HG03469 (cell line): ENCODE results near the gene MORF4L1.

Source experiments
- ATAC-seq: cut with Tn5 transposase; IDR thresholded peaks from one replicate; pipeline ENCODE4 v1.9.1; 2021; ENCODE audit warnings: mild to moderate bottlenecking, moderate library complexity, moderate number of reproducible peaks; ENCODE audit not compliant: unreplicated experiment

MORF4L1 gene

DNA sequence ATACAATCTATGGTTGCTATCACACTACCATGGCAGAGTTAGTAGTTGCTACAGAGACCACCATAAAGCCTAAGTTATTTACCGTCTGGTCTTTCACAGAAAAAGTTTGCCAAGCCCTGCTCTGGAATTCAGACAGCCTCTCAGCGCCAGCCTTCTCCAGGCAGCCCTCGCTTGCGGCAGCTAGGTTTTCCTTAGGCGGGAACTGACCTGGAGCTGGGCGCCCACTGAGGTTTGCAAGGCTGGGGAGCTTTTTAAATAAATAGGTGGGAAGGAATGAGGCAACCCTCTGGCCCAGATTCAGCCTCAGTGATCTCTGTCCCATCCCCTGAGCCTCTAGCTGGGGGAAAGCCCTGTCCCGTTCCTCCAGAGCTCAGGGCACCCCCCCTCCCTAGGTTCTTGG is 71.0 kb downstream of the MORF4L1 start:
- no peak for ATAC-seq

DNA sequence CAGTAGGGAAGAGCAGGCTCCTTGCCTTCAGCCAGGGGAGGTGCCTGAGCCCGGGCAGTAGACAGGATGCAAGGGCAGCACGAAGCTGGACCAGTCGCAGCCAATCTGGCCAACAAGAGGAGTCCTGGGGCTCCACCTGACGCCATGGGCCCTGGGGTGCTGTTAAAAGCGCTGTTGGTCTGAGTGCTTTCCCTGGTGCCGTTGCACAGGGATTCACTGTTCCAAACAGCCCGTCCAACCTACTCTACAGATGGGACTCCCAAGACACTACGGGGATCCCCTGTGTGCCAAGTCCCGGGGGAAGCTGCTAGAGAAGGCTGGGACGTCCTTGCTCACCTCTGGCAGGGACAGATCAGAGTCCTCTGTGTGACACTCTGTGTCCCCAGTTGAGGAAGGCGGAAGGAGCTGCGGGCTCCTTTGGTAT is 71.5 kb downstream of the MORF4L1 start:
- no peak for ATAC-seq

DNA sequence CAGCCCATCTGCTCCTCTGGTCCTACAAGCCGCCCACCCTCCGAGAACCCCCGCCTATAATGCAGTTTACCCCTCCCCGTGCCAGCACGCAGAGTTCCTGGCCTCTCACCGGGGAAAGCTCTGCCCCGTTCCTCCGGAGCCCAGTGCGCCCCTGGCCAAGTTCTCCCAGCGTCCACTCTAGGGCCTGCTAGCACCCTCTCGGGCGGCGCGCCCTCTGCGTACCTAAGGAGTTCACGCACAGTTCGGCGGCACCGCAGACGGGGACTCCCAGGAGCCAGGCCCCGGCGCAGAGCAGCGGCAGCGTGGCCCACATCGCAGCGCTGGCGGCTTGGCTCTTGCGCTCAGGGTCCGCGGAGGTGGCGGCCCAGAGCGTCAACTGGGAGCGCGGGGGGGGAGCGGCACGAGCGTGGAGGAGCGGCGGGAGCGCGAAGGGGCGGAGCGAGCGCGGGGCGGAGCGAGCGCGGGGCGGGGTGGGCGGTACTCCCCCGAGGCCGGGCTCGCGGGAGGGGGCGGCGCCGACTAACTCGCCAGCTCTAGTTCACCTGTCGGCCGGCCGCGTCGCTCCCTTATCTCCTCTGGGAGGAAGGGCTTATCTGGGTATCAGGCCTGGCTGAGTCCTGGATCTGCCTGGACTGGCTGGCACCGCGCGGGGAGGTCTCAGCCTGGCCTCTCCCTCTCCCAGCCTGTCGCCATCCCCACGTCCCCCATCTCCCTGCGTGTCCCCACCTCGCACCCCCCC is 72.1 kb downstream of the MORF4L1 start, which contains the start of gene CTSH:
Gene CTSH, minus strand, starts transcription at position 378 of the 739 bp plus-strand sequence. Its CDS starts 65 bp downstream, at position 313.
- no peak for ATAC-seq

DNA sequence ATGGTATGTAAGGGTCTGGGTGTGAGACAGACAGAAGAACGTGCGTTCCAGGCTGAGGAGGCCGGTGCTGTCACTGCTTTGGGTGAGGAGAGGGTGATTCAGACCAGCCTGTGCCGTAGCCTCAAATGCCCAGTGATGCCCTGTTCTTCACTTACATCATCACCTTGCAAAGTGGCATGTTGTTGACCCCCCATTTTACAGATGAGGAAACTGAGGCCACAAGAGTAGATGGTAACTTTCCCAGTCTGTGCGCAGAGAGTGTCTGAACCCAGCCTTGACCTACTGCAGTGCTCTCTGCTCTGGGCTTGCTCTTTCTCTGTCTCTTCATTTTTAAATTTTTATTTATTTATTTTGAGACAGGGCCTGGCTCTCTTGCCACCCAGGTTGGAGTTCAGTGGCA is 73.8 kb downstream of the MORF4L1 start:
- no peak for ATAC-seq

DNA sequence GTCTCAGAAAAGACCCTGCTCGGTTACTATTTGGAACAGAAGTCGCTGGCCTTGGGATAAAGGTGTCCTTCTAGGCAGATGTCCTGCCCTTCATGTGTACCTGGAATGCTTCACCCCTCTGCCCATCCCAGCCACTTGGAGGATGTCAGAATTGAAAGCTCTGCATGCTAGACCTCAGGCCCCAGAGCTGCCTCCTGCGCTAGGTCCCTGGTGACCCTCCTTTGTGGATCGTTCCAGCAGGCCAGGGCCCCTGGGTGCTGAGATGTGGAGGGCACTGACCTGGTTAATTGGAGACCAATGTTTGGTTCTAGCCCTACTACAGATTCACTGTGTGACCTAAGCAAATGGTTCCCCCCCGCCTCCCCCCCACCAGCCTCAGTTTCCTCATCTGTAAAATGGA is 74.8 kb downstream of the MORF4L1 start:
- ATAC-seq: no peak
